Renal pelvis (tissue), 4 donors: Measurements from ENCODE around the gene EXOC3. TPM values are rescaled to one million over a fixed set of nuclear protein-coding genes. Genes with fewer than 3 reads are reported as not detected.
"Not testable (repeated sequence)": the region's sequence is repeated elsewhere in the genome, so short reads cannot be mapped to it uniquely, and the experiment has no call there.

ENCODE experiments used
- DNase-seq: peaks from one replicate; pipeline ENCODE4 v3.0.0-alpha.2; 2013
- polyA plus RNA-seq, 3 donors: library from polyadenylated mRNA; unstranded; fragments of 120-200 nt; gene quantifications; one replicate each; pipeline ENCODE4 v1.2.1, GENCODE V29; 2013; ENCODE audit not compliant: insufficient read length in 3 of 3

Gene EXOC3
- polyA plus RNA-seq, 3 donors: 57.0 to 79.1 (median 66.9) TPM

- no peak for DNase-seq
These were observed 56.5 kb downstream of the EXOC3 start for GRCh38 chr5:499233-500209.

- DNase-seq: no peak
These were observed 57.5 kb downstream of the EXOC3 start for GRCh38 chr5:500491-500890.

DNA sequence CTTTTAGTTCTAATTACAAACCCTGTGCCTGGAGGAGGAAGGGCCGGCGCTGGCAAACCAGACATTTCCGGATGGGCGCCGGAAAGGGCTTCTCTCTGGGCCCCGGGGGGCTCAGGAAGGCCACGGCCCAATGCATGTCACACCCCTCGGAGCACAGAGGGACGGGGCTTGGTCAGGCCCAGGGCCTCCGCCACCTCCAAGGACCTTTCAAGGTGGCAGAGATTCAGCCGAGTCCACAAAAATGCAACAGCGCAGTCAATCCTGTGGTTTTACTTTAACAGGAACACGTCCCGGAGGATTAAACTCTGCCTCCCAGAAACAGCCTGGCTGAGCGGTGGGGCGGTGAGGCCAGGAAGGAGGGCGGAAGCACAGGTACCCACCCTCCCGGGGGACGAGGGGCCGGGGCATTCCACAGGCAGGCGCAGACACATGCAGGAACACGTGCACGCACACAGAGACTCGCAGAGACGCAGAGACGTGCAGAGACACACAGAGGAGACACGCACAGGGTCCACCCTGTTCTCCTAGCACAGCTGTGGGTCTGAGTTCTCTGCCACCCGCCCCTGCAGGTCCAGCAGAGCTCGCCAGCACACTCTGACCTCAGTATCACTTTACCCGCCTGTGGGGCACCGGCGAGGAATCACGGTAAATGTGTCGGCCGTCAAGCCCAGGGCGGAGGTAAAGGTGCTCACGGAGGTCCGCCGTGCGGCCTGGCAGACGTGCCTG lies 58.3 kb downstream of the EXOC3 start:
- no peak for DNase-seq

GRCh38 chr5:501831-502184 lies 58.8 kb downstream of the EXOC3 start:
- no peak for DNase-seq

DNA sequence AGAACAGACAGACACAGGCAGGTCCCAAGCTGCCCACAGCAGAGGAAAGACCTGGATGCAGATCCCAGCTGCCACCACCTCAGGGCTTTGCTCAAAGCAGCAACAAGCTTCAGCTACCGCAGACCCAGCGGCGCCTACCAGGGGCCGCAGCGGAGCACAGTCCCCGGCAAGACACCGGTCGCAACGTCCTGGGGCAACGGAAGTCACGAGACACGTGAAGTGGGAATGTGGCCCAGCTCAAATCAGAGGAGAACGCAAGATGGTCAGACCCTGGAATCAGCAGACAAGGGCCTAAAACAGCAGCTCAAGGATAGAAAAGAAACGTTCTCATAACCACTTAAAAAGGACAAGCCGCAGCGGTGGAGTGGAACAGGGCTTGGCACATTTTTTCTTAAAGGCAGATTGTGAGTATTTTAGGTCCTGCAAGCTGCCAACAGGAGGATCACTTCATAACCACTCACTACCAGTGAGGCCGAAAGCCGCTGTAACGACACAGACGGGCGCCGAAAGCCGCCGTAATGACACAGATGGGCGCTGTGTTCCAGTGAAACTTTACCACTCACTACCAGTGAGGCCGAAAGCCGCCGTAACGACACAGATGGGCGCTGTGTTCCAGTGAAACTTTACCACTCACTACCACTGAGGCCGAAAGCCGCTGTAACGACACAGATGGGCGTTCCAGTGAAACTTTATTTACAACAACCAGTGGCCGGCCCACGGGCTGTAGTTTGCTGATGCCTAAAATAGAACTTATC lies 59.5 kb downstream of the EXOC3 start:
- no peak for DNase-seq

DNA sequence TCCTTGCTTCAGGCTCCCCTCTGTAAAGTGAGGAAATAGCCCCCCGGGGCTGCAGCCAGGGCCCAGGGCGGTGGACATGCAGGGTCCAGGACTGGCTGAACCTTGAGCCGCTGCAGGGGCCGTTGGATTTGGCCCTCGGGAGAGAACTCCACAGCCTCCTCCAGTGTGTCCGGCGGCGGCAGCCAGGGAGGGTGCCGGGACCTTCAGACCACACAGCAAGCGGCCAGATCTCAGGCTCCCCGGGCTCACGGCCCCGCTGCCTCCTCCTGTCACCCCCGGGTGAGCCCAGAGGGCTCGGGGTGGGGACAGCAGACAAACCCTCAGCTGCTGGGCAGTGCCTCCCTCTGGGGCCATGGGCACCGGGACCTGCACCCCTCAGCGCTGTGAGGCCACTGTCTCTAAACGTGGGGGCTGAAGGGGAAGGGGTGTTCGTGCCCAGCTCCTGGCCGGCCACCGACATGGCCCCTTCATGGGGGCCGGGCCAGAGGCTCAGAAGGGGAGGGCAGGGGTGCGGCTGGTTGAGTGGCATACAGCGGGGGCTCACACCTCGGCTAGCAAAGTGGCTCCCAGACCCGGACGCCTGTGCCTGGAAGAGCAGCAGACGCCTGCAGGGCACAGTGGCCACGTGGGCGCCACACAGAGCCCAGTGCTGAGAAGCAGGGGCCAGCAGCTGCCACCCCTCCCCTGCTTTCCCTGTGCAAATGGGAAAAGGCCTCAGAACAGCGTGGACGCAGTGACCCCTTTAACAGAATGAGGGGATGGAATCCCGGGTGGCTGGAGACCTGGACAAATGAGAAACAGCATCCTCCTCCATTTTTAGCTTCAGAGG lies 61.6 kb downstream of the EXOC3 start:
- no peak for DNase-seq

GRCh38 chr5:505951-506525 lies 63.1 kb downstream of the EXOC3 start:
- DNase-seq: no peak

DNA sequence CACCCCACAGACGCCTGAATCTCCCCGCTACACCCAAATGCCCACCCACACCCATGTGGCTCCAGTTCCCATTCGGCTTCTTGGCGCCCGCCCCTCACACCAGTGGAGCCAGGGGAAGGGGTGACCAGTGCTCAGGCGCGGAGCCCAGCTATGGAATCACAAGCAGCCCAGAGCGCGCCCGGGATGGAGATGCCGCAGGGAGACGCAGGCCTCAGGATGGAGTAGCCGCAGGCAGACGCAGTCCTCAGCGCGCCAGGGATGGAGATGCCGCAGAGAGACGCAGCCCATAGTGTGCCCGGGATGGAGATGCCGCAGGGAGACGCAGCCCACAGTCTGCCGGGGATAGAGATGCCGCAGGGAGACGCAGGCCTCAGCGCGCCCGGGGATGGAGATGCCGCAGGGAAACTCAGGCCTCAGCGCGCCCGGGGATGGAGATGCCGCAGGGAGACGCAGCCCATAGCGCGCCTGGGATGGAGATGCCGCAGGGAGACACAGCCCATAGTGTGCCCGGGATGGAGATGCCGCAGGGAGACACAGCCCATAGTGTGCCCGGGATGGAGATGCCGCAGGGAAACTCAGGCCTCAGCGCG lies 65.1 kb downstream of the EXOC3 start:
- not testable (repeated sequence) for DNase-seq

GRCh38 chr5:509611-510185 lies 66.7 kb downstream of the EXOC3 start:
- DNase-seq: no peak

DNA sequence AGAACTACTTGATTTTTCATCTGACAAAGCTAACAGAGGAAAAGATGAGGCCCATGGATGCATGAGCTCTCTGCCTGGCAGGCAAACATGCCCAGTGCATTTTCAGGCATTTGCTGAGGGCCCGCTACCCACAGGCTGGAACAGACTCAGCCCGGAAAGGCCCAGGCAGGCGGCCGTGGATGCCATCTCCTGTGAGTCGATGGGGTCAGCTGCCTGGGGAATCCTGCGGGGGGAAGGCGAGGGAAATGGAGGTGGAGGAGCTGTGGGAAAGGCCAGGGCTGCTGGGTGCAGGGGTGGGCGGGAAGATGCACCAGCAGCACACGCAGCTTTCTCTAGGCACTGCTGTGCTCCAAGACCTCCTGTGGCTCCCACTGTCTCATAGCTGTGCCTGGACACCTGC lies 67.5 kb downstream of the EXOC3 start:
- DNase-seq: no peak

GRCh38 chr5:511476-511875 lies 68.5 kb downstream of the EXOC3 start:
- DNase-seq: no peak

GRCh38 chr5:513216-514100 lies 70.5 kb downstream of the EXOC3 start:
- DNase-seq: no peak

DNA sequence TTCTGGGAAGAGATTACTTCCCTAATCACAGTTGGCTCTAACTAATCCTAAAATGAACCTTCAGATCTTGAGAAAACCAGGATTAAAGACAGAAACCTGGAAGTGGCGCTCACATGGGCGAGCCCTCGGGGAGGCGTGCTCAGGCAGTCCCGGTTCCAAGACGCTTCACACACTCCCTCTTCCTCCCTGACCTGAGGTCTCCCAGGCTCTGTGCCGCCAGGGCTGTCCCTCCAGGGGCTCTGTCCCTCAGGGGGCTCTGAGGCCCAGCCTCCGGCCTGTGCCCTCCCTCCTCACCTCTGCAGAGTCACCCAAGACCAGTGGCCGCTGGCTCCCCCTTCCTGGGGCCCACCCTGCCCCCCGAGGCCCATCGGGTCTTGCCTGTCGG lies 71.1 kb downstream of the EXOC3 start:
- no peak for DNase-seq

DNA sequence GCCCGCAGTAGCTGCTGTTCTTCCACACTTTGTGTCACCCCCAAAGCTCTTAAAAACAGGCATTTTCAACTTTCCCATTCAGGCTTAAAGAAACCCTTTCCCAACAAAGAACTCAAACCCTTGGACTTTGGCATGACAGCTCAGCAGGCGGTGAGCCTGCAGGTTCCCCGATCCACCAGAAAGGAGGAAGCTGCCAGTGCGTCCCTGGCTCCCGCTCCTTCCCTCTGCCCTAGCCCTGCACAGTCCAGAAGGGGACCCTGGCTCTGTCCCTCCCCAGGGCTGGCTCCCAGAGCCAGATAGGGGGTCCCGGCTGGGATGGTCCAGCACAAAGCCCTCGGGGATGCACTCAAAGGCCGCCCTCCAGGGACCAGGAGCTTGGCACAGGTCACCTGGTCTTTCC lies 71.7 kb downstream of the EXOC3 start:
- DNase-seq: no peak

DNA sequence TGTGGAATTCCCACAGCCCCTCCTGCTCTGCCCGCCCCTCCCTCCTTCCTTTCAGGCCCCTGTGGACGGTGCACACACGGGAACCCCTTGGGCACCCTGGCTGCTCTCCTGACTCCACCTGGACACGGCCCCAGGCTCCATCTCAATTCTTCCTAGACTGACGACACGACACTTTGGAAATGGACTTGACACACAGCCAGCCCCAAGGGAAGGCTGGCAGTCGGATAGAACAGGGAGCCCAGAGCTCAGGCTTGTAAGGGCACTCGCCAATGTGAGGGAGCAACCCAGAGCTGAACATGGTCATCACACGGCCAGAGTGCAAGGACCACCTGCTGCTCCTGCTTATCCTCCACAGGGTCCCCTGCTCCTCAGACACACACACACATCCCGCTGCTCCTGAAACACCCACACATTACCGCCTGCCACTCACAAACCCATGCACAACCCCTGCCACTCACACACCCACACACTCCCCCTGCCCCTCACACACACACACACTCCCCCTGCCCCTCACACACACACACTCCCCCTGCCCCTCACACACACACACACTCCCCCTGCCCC lies 72.4 kb downstream of the EXOC3 start:
- no peak for DNase-seq

- no peak for DNase-seq
These were observed 73.5 kb downstream of the EXOC3 start for GRCh38 chr5:516338-516925.
